Testis (tissue), 3 donors: ENCODE data around the gene LSS. TPM values are rescaled to one million over a fixed set of nuclear protein-coding genes. Genes with fewer than 3 reads are reported as not detected.
A peak's percentile ranks its signal among the peaks of the same experiment; 100 is the strongest.

Experiments
- DNase-seq: peaks from one replicate; pipeline ENCODE4 v3.0.0-alpha.2; 2019
- H3K27ac ChIP-seq, 2 donors: fragments of 200-600 bp; sonication (generic); one replicate each; pipeline ENCODE4 v1.5.1; 2019
- H3K27me3 ChIP-seq: fragments of 200-600 bp; sonication (generic); one replicate; pipeline ENCODE4 v1.5.1; 2019
- H3K36me3 ChIP-seq: fragments of 200-600 bp; sonication (generic); one replicate; pipeline ENCODE4 v1.5.1; 2017; ENCODE audit warnings: low read depth; ENCODE audit errors: missing control alignments
- H3K4me1 ChIP-seq: fragments of 200-600 bp; sonication (generic); one replicate; pipeline ENCODE4 v1.5.1; 2019
- H3K4me3 ChIP-seq, 2 donors: fragments of 200-600 bp; sonication (generic); one replicate each; pipeline ENCODE4 v1.5.1; 2017 to 2019
- H3K9me3 ChIP-seq: fragments of 200-600 bp; sonication (generic); one replicate; pipeline ENCODE4 v1.5.1; 2017
- CTCF ChIP-seq, 3 experiments: fragments of 450-650 bp in 2 of 3; fragments of 200-600 bp in 1 of 3; sonication (generic) in 1 of 3; IDR thresholded peaks; one replicate each; pipeline ENCODE4 v1.5.1; 2016 to 2019; ENCODE audit warnings: antibody characterized with exemption in 3 of 3, mild to moderate bottlenecking in 2 of 3, moderate library complexity in 1 of 3
- POLR2A ChIP-seq: fragments of 450-650 bp; IDR thresholded peaks from one replicate; pipeline ENCODE4 v1.6.1; 2017; ENCODE audit warnings: antibody characterized with exemption, mild to moderate bottlenecking, moderate library complexity
- WGBS, 2 donors: methylation state at CpG; one replicate each; pipeline ENCODE4 v1.1.5; 2018; 5-methylcytosine and 5-hydroxymethylcytosine counted together
- intact Hi-C: fragments of 100-400 bp; cut with DNase I; formaldehyde crosslinking; loops from one replicate; pipeline ENCODE4 v1.15.1; 2023; ENCODE audit warnings: low total_unique reads
- polyA plus RNA-seq: library from polyadenylated mRNA; stranded (reverse); fragments of 350-450 nt; fragmentation: Illumina TruSeq; extraction: RNeasy Lipid Tissue Mini Kit (QIAGEN cat#74804); gene quantifications from one replicate; pipeline ENCODE4 v1.2.3, GENCODE V29; 2014; ENCODE audit warnings: low read depth, low replicate concordance; ENCODE audit not compliant: insufficient read depth
- total RNA-seq, 2 donors: library from RNA; depleted of rRNA; stranded (reverse); fragments of >200 nt; gene quantifications; one replicate each; pipeline ENCODE4 v1.2.3, GENCODE V29; 2016

Gene LSS
- total and polyA plus RNA-seq, 3 donors from 2014 or later = 35.6 to 152 (median 126) TPM

- Histone ChIP-seq H3K9me3 (no peaks in the 10 kb centered on the region), H3K27me3 (no peaks in the 10 kb centered on the region), H3K36me3 (no peaks in the 10 kb centered on the region), H3K27ac (no peak overlapping the region), H3K4me1 (peaks cover 33% of the 10 kb centered on the region), H3K4me3 (no peak overlapping the region)
- DNase-seq = no peak
- WGBS, 2 donors = 94 to 95% methylated on average over 12 to 16 of the region's 20 CpGs
- intact Hi-C loops = no loop called here
- TF ChIP-seq POLR2A = no peak
- no peak for TF ChIP-seq CTCF (IDR thresholded peaks at IDR 0.05)
Measured at GRCh38 chr21:46191686-46192575, 36.6 kb downstream of the LSS start.

DNA sequence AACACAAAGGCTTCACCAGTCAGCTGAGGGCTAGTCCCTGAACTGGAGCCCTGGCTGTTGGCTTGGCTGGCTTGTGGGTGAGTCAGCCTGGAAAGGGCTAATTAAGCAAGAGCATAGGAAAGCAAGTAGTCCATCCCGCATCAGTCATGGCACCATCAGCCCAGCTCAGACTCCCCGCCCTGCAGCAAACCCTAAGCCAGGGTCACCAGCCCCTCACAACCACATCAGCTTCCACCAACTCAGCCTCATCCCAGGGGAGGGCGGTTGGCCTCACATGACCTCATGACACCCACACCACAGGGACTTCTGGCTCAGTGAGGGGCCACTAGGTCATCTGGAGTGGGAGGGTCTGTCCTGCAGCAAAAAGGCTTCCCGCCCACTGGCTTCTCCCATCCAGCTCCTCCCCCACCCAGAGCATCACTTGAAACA lies 37.3 kb downstream of the LSS start:
- peak; percentile 31 for DNase-seq
- H3K4me1 ChIP-seq = peaks cover 33% of the 10 kb centered on the region
- H3K36me3 ChIP-seq = no peaks in the 10 kb centered on the region
- H3K27ac ChIP-seq = peak overlapping the region in 1 of 2 donors; percentile 81
- WGBS, 2 donors = 65 to 76% methylated on average over 2 to 3 of the region's 4 CpGs
- no peak overlapping the region for H3K4me3 ChIP-seq
- H3K27me3 ChIP-seq = no peaks in the 10 kb centered on the region
- intact Hi-C loops = no loop called here
- H3K9me3 ChIP-seq = no peaks in the 10 kb centered on the region
- TF ChIP-seq CTCF (IDR thresholded peaks at IDR 0.05) (no peak), POLR2A (no peak)

GRCh38 chr21:46190491-46191131 lies 38.0 kb downstream of the LSS start:
- H3K9me3 ChIP-seq = no peaks in the 10 kb centered on the region
- H3K4me1 ChIP-seq = peaks cover 33% of the 10 kb centered on the region
- intact Hi-C loops = no loop called here
- H3K36me3 ChIP-seq = no peaks in the 10 kb centered on the region
- no peak overlapping the region for H3K4me3 ChIP-seq
- H3K27ac ChIP-seq = peak overlapping the region in 1 of 2 donors; percentile 81
- no peaks in the 10 kb centered on the region for H3K27me3 ChIP-seq
- TF ChIP-seq CTCF (IDR thresholded peaks at IDR 0.05) = no peak
- no peak for TF ChIP-seq POLR2A
- 89 to 92% methylated on average over 8 to 15 of the region's 15 CpGs for WGBS, 2 donors
- peak; percentile 13 for DNase-seq

DNA sequence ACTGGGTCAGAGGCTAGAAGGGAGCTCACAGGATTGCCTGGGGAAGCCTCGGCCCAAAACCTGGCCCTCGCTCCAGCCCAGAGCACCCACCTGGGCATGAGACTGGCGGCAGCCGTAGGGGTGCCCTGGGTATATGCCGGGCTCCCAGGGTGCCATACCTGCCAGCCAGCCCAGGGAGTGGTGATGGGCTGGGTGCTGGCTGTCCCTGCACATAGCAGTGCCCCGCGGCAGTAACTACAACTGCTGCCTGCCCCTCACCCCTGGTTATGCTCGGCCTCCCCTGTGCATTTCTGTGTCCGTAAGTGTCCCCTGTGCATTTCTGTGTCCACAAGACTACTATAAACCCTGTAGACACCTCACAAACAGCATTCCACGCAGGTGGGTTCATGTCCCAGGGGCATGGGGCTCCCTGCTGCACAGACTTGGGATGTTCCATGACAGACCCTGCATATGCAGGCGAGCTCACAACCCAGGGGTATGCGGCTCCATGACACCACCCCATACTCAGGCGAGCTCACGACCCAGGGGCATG lies 38.5 kb downstream of the LSS start:
- WGBS, 2 donors = 92 to 94% methylated on average over 9 to 14 of the region's 14 CpGs

More for the DNA sequence above, 38.5 kb downstream of the LSS start:
- Histone ChIP-seq H3K4me3 (no peak overlapping the region), H3K4me1 (peaks cover 33% of the 10 kb centered on the region), H3K27me3 (no peaks in the 10 kb centered on the region), H3K27ac (peak overlapping the region; percentile 77 to 81), H3K36me3 (no peaks in the 10 kb centered on the region), H3K9me3 (no peaks in the 10 kb centered on the region)
- TF ChIP-seq CTCF (IDR thresholded peaks at IDR 0.05) (no peak), POLR2A (no peak)
- DNase-seq = peak; percentile 12
- intact Hi-C loops = no loop called here
